Activated naive CD8-positive, alpha-beta T cell (primary cell): ENCODE measurements around the gene ZNF512B.

ENCODE experiments used
- H3K27ac Mint-ChIP-seq: one replicate; pipeline ENCODE4 v1.8.0; 2021; ENCODE audit warnings: mixed read lengths
- H3K27me3 Mint-ChIP-seq: one replicate; pipeline ENCODE4 v1.8.0; 2021; ENCODE audit warnings: mixed read lengths
- H3K36me3 Mint-ChIP-seq: one replicate; pipeline ENCODE4 v1.8.0; 2021; ENCODE audit warnings: mixed read lengths
- H3K4me1 Mint-ChIP-seq: one replicate; pipeline ENCODE4 v1.8.0; 2021; ENCODE audit warnings: low read depth, mixed read lengths
- H3K4me3 Mint-ChIP-seq: one replicate; pipeline ENCODE4 v1.8.0; 2021; ENCODE audit warnings: mild to moderate bottlenecking, mixed read lengths
- H3K9me3 Mint-ChIP-seq: one replicate; pipeline ENCODE4 v1.8.0; 2021; ENCODE audit warnings: low read depth, mixed read lengths

ZNF512B gene

DNA sequence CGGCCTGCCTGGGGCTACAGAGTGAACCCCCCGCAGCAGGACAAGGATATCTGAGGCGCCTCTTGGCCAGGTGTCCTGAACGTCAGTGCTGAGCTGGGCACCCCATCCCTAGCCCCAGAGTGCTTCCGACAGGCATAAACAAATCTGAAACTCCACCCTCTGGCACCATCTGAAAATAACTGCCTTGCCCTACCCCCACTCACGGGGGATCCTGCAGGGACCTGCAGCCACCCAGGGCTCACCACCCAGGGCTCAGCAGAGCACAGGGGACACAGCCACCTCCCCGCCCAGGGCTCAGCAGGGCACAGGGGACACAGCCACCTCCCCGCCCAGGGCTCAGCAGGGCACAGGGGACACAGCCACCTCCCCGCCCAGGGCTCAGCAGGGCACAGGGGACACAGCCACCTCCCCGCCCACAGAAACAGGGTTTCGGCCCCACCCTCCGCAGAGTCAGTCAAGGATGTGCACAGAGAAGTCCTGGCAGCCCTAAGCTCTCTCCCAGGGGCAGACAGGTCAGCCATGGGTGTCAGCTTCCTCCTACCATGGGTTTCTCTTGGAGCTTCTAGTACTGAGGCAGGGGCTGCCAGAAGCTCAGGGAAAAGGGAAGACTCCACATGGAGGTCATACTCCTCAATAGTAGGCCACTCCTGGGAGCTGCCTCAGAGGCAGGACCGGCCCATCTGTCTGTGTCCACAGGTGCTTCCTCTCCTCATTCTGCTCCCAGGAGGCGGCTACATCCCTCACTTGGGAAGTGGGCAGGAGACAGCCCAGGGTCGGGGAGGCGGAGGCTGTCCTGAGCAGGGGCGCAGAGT is 18.1 kb downstream of the ZNF512B start:
- Mint-ChIP-seq H3K9me3 (no peaks in the 10 kb centered on the region), H3K36me3 (no peaks in the 10 kb centered on the region), H3K27ac (no peak overlapping the region), H3K4me3 (no peak overlapping the region), H3K27me3 (no peaks in the 10 kb centered on the region), H3K4me1 (peaks cover 55% of the 10 kb centered on the region)

DNA sequence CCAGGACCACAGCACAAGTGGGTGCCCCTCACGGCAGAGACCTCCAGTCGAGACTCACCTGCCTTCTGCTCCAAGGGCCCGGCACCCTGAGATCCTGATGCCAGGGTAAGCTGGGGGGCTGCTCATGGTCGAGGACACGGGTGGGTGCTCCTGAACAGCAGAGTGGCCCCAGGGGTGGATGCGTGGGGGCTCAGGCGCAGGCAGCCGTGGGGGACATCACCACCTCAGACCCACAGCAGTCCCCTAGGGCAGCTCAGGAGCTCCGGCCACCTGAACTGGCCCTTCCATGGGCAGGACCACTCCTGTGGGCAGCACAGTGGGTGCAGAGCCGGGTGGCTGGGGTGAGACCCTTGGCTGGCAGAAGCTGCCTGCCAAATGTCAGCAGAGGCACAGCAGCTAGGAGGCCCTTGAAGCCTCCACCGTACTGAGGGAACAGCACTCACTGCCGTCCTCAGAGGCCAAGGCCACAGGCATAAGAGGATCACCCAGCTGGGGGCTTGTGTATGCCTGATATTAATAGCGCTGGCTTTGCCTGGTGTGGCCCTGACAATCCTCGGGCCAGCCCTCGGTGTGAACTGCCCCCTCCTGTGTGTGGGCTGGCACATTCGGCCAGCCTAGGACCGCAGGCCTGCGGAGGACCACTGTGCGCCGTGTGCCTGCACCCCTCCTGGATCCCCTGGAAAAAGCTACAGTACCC is 18.9 kb downstream of the ZNF512B start:
- H3K36me3 Mint-ChIP-seq, result no peaks in the 10 kb centered on the region
- H3K4me3 Mint-ChIP-seq, result no peak overlapping the region
- no peaks in the 10 kb centered on the region for H3K27me3 Mint-ChIP-seq
- H3K27ac Mint-ChIP-seq, result no peak overlapping the region
- H3K9me3 Mint-ChIP-seq, result no peaks in the 10 kb centered on the region
- H3K4me1 Mint-ChIP-seq, result peaks cover 54% of the 10 kb centered on the region

DNA sequence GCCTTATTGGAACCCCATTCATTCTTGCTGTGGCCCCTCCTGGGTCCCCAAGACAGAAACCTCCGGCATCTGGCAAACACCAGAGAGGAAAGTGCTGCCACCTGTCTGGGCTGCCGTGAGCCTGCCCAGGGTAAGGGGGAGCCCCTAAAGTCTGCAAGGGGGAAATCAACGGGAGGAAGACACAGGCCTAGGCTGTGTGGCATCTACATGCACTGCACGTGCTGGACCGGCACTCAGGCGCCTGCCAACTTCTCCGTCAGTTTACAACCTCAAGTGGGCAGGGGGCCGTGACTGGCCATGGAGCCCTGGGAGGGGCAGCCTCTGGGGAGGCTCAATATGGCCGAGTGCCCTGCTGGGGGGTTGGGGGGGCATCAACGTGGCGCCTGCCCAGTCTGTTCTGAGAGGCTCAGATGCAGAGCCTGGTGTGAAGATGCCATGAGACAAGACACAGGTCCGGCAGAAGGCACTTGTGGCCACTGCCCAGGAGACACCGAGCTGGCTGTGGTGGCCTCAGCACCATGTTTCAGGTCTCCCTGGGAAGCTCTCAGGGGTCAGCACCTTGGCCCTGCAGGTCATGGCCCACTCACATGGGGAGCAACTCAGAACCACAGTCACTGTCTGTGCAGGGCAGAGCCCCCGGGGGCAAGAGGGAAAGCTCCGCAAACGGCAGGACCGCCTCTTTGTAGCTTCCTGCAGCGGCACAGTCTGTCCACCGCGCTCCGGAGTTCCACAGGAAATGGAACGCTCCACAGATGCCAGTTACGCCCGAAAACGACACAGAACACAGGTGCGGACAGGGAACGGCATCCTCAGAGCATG is 21.9 kb downstream of the ZNF512B start:
- H3K27ac Mint-ChIP-seq, result peak overlapping the region; percentile 87
- no peaks in the 10 kb centered on the region for H3K9me3 Mint-ChIP-seq
- no peaks in the 10 kb centered on the region for H3K27me3 Mint-ChIP-seq
- H3K4me3 Mint-ChIP-seq, result peak overlapping the region; percentile 89
- no peaks in the 10 kb centered on the region for H3K36me3 Mint-ChIP-seq
- peaks cover 37% of the 10 kb centered on the region for H3K4me1 Mint-ChIP-seq

DNA sequence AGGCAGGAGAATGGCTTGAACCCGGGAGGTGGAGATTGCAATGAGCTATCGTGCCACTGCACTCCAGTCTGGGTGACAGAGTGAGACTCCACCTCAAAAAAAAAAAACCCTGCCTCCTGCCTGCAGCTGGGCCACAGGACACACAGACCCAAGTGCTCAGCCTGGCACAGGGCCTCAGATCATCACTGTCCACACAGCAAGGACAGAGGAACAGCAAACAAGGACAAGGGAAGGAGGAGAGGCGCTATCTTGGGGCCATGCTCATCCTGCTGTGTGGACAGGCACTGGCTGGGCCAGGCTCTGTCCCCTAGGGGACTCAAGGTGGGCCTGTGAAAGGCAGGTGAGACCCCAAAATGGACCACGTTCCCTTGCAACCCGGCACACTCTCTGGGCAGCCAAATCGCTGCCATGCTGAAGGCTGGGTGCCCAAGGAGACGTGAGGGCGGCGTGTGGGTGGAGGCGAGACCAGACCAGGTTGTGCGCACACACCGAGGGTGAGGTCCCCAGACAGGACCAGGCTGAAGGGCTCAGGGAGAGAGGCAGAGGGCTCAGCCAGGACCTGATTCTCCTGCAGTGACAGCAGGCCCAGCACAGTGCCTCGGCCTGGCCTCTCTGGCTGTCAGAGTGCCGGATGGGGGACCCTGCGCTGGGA is 22.6 kb downstream of the ZNF512B start:
- H3K4me3 Mint-ChIP-seq, result peak overlapping the region; percentile 89
- H3K9me3 Mint-ChIP-seq, result no peaks in the 10 kb centered on the region
- no peaks in the 10 kb centered on the region for H3K27me3 Mint-ChIP-seq
- H3K36me3 Mint-ChIP-seq, result no peaks in the 10 kb centered on the region
- peaks cover 36% of the 10 kb centered on the region for H3K4me1 Mint-ChIP-seq
- H3K27ac Mint-ChIP-seq, result peak overlapping the region; percentile 79

DNA sequence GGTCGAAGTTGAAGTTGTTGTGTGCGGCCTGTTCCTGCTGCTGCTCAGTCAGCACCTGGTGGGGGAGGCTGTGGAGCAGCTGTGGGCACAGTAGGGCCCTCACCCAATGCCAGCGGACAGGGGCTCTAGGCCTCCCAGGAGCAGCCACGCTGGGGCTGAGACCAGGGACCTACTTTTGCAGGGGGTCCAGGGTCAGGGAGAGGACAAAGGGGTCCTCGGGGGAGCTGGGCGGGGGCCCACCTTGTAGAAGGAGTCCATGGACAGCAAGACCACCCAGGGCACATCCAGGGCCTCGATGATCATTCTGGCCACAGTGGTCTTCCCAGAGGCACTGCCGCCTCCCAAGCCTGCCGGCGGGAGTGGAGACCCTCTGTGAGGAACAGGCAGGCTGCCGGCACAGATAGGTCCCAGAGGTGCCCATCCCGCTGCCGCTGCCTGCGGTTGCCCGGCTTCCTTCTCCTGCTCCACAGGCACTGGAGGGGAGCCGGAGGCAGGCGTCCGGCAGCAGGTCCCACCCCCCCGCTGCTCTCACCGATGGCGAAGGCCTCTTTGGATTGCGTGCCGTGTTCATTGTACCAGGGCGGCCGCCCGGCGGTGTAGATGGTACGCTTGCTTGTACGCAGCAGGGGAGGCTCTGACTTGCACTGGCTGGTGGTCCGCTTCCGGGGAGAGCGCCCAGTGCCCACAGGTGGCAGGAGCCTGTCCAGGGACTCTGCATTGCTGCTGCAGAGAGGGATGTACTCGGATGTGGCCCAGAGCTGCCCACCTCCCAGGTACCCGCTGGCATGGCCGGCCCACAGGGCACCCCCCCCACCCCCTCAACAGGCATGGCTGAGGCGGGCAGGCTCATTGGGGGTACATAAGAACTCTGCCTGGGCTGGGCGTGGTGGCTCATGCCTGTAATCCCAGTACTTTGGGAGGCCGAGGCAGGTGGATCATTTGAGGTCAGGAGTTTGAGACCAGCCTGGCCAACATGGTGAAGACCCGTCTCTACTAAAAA is 23.5 kb downstream of the ZNF512B start:
- Mint-ChIP-seq H3K27ac (no peak overlapping the region), H3K4me1 (peaks cover 38% of the 10 kb centered on the region), H3K4me3 (no peak overlapping the region), H3K36me3 (no peaks in the 10 kb centered on the region), H3K9me3 (no peaks in the 10 kb centered on the region), H3K27me3 (no peaks in the 10 kb centered on the region)

DNA sequence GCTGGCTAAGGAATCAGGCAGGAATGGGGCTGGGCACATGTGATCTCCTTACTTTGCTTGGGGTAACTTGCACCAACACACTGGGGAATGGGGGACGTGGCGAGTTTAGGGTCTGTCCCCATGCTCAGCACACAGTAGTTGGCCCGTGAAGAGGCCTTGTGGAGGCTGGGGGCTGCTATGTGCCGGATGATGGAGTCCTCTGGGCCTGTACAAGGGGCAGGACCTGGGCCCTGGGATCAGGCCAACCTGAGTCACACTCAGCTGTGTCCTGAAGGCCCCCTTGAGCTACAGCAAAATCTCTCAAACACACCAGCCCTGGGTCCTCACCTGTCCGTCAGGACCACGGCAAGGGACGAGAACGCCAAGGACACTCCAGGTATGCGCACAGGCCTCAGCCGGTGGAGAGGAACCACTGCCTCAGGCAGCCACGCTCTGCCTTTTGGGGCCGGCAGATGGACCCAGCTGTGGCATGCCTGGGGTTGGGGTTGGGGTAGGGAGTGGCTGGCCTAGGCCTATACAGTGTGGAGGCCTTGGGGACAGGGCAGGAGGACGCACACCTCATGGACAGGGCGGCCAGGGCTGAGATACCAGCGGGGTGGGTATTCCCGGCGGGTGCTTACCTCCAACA is 24.6 kb downstream of the ZNF512B start:
- Mint-ChIP-seq H3K27ac (no peak overlapping the region), H3K9me3 (no peaks in the 10 kb centered on the region), H3K4me1 (peaks cover 40% of the 10 kb centered on the region), H3K27me3 (no peaks in the 10 kb centered on the region), H3K36me3 (no peaks in the 10 kb centered on the region), H3K4me3 (no peak overlapping the region)

DNA sequence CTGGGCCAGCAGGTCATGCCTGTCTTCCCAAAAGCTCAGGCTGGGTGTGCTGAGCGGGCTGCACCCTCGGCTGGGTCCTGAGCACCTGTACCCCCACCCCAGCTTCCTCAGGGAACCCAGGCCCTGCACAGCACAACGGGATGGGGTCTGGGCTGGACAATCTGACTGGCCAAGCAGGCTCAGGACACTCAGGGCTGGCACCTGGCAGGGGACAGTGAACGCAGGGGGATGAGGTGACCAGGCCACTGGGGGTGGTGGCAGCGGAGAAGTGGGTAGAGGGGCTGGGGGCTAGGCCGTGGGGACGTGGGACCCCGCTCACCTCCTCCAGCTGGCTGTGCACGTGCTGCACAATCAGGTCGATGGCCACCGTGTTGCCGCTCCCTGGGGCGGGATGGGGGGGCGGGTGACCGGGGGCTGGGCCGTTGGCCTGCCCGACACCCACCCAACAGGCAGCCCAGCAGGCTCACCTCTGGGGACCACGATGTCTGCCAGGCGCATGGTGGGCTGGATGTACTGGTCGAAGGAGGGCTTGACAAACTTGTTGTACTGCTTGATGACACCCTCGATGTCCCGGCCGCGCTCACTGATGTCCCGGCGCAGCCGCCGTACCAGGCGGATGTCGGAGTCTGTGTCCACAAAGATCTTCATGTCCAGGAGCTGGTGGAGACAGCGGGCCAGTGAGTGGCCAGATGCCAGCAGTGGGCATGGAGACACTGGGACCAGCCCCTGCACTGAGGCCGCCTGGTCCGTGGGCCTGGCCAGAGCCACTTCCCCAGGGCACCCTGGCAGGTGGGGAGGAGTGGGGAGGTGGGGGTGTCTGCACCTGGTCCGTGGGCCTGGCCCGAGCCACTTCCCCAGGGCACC is 25.4 kb downstream of the ZNF512B start:
- H3K9me3 Mint-ChIP-seq, result no peaks in the 10 kb centered on the region
- no peak overlapping the region for H3K4me3 Mint-ChIP-seq
- H3K27ac Mint-ChIP-seq, result no peak overlapping the region
- H3K36me3 Mint-ChIP-seq, result no peaks in the 10 kb centered on the region
- no peaks in the 10 kb centered on the region for H3K27me3 Mint-ChIP-seq
- H3K4me1 Mint-ChIP-seq, result peaks cover 34% of the 10 kb centered on the region

DNA sequence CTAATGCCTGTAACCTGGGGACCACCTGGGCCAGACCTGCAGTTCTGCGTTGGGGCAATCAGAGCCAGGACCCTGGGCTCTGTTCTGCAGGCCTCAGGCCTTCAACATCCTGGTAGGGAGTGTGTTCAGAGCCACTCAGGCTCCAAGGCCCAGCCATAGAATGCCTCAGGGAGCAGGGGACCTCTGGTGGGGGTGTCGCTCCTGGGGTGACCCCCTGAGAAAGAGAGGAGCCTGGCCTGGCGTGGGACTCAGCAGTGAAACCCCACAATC is 26.0 kb downstream of the ZNF512B start:
- Mint-ChIP-seq H3K27ac (no peak overlapping the region), H3K4me3 (no peak overlapping the region), H3K36me3 (no peaks in the 10 kb centered on the region), H3K27me3 (no peaks in the 10 kb centered on the region), H3K4me1 (peaks cover 28% of the 10 kb centered on the region), H3K9me3 (no peaks in the 10 kb centered on the region)

DNA sequence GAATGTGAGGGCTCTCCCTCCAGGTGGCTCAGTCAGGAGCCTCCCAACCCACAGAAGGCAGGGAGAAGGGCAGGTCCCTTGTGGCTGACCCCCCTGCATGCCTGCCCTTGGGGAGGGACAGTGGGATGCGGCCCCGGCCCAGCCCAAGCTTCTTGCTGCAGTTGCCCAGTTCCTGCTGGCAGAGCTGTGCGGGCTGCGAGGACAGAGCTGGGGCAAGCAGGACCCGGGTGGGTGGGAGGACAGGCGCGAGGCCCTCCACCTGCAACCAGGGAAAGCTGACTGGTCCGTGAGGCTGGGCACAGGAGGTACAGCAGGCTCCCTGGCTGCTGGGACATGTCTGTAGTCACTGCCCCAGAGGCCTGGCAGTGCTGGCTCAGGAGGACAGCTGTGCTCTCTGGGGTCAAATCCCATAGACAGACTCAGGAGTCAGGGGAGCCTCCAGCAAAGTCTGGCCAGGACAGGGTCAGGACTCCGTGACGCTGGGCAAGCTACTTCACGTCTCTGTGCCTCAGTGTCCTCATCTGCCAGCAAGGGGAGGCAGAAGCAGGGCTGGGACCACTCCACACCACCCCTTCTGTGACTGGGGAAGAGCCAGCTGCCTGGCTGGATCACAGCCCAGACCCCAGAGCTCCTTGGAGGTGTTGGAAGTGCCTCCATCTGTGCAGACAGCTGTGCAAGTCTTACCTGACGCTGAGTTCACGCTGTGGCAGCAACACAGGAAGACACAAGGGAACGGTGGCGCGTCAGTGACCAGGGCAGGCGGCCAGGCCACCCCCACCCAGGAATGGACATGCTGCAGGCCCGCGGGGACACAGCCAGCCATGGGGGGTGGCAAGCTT is 26.5 kb downstream of the ZNF512B start:
- H3K27me3 Mint-ChIP-seq, result no peaks in the 10 kb centered on the region
- H3K9me3 Mint-ChIP-seq, result no peaks in the 10 kb centered on the region
- no peak overlapping the region for H3K27ac Mint-ChIP-seq
- H3K4me1 Mint-ChIP-seq, result peaks cover 24% of the 10 kb centered on the region
- no peak overlapping the region for H3K4me3 Mint-ChIP-seq
- H3K36me3 Mint-ChIP-seq, result no peaks in the 10 kb centered on the region

DNA sequence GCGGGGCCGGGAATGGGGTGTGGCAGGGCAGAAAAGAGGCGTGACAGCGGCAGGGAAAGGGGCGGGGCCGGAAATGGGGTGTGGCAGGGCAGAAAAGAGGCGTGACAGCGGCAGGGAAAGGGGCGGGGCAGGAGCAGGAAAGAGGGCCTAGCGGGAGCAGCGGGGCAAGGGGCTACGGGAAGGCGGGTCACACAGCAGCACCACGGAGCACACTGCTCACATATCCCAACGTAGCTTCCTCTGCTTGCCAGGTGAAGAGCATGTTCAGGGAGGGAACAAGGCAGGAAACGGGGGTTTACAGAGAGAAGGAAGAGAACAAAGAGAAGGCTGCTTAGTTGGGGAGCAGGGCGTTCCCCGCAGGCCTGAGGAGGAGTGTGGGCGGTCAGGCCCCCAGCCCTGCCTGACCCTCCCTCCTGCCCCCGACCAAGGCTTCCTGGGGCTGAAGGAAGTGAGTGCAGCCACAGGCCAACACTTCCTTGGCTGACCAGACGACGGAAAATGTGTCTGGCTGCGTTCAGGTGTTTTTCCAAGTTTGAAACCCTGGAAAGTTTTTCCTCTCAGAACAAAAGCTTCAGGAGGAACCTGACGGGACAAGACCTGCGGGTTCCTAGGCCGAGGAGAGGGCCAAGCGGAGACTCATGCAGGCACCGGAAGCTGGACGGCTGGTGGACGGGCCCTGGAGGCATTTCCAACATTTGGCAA is 27.3 kb downstream of the ZNF512B start:
- Mint-ChIP-seq H3K4me3 (no peak overlapping the region), H3K27ac (peak overlapping the region; percentile 70), H3K9me3 (no peaks in the 10 kb centered on the region), H3K27me3 (no peaks in the 10 kb centered on the region), H3K4me1 (peaks cover 17% of the 10 kb centered on the region), H3K36me3 (peaks cover 2% of the 10 kb centered on the region)

DNA sequence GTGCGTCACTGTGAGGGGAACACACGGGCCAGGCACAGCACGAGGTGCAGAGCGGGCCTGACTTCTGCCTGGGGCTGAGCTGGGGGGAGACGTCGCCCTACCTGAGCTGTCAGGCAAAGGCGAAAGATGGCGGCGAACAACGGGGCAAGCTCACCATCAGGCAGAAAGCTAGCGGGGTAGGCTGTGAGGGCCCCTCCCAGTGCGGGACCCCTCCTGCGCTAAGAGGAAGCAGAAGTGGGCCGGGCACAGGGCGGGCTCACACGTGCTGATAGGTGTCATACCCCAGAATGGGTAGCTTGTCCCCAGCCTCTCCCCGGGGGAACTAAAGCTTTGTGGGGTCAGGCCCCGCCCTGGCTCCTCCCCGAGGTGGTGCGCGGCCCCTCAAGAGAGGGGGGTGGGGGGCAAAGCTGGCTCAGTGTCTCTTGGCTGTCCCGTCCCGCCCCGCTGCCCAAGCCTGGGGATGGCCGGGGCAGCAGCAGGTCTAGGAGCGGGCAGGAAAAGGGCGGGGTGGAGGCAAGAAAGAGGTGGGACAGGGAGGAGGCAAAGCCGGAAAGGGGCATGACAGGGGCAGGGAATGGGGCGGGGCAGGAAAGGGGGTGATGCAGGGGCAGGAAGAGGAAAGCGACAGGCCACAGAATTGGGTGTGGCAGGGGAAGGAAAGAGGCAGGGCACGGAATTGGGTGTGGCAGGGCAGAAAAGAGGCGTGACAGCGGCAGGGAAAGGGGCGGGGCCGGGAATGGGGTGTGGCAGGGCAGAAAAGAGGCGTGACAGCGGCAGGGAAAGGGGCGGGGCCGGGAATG is 28.2 kb downstream of the ZNF512B start:
- no peak overlapping the region for H3K4me3 Mint-ChIP-seq
- peaks cover 2% of the 10 kb centered on the region for H3K36me3 Mint-ChIP-seq
- H3K27ac Mint-ChIP-seq, result no peak overlapping the region
- peaks cover 10% of the 10 kb centered on the region for H3K4me1 Mint-ChIP-seq
- H3K9me3 Mint-ChIP-seq, result no peaks in the 10 kb centered on the region
- H3K27me3 Mint-ChIP-seq, result no peaks in the 10 kb centered on the region
